OCI-LY3 (cell line): Measurements from ENCODE around the gene SHROOM1.

Experiments
- H2AFZ ChIP-seq: fragments of 200-600, 300-600 bp; shearing (Covaris generic); 2 replicates; pipeline ENCODE4 v1.6.0; 2014; ENCODE audit warnings: antibody characterized with exemption, low read depth, low read length
- H3K27ac ChIP-seq: fragments of 200-600, 300-600 bp; sonication (generic); 2 replicates; pipeline ENCODE4 v1.5.1; 2014; ENCODE audit warnings: mild to moderate bottlenecking, low read length, moderate library complexity, mixed read lengths
- H3K27me3 ChIP-seq: fragments of 200-600, 300-600 bp; sonication (generic); 2 replicates; pipeline ENCODE4 v1.6.1; 2014; ENCODE audit warnings: low read depth, low read length, mixed read lengths
- H3K36me3 ChIP-seq: fragments of 200-600, 300-600 bp; sonication (generic); replicated peaks from 2 replicates; pipeline ENCODE3; 2014; ENCODE audit warnings: low read depth, low read length, mixed read lengths
- H3K4me1 ChIP-seq: fragments of 300-600, 200-600 bp; sonication (generic); 2 replicates; pipeline ENCODE4 v1.6.1; 2014; ENCODE audit warnings: low read length, mixed read lengths
- H3K4me2 ChIP-seq: fragments of 200-600, 300-600 bp; sonication (generic); 2 replicates; pipeline ENCODE4 v1.6.1; 2014; ENCODE audit warnings: low read length, mixed read lengths
- H3K4me3 ChIP-seq: fragments of 300-600, 200-600 bp; sonication (generic); 2 replicates; pipeline ENCODE4 v1.5.1; 2014; ENCODE audit warnings: antibody characterized with exemption, mild to moderate bottlenecking, low read length, moderate library complexity
- H3K79me2 ChIP-seq: fragments of 300-600, 200-600 bp; shearing (Covaris generic); 2 replicates; pipeline ENCODE4 v1.6.1; 2014; ENCODE audit warnings: mild to moderate bottlenecking, low read length, mixed read lengths
- H3K9ac ChIP-seq: fragments of 300-600, 200-600 bp; shearing (Covaris generic); 2 replicates; pipeline ENCODE4 v1.6.0; 2014; ENCODE audit warnings: mild to moderate bottlenecking, low read length, moderate library complexity
- H3K9me3 ChIP-seq: fragments of 200-600, 300-600 bp; shearing (Covaris generic); 2 replicates; pipeline ENCODE4 v1.6.1; 2014; ENCODE audit warnings: low read length, mixed read lengths; ENCODE audit not compliant: insufficient read depth
- H4K20me1 ChIP-seq: fragments of 200-600, 300-600 bp; sonication (generic); 2 replicates; pipeline ENCODE4 v1.6.1; 2016; ENCODE audit warnings: low read length, mixed read lengths; ENCODE audit not compliant: insufficient read depth
- EZH2phosphoT487 ChIP-seq: fragments of 200-600 bp; shearing (Covaris generic); IDR thresholded peaks from 2 replicates; pipeline ENCODE4 v1.6.1; 2018; ENCODE audit warnings: antibody characterized with exemption, mixed run types, low read depth
- TF ChIP-seq, protein P1 (sequence below): fragments of 200-600, 300-600 bp; sonication (generic); IDR thresholded peaks from 2 replicates; pipeline ENCODE4 v1.5.1; 2014; ENCODE audit warnings: antibody characterized with exemption, low read length, low read depth

Gene SHROOM1

GRCh38 chr5:132871459-132872284 lies 41.2 kb upstream of the SHROOM1 start:
- H4K20me1 ChIP-seq: no peaks in the 10 kb centered on the region
- peaks cover 6% of the 10 kb centered on the region for H3K4me1 ChIP-seq
- no peaks in the 10 kb centered on the region for H3K9me3 ChIP-seq
- H3K36me3 ChIP-seq: peaks cover 8% of the 10 kb centered on the region
- peaks cover 12% of the 10 kb centered on the region for H3K79me2 ChIP-seq
- H3K4me2 ChIP-seq: no peak overlapping the region
- H3K27ac ChIP-seq: no peak overlapping the region
- no peak overlapping the region for H2AFZ ChIP-seq
- H3K9ac ChIP-seq: no peak overlapping the region
- TF ChIP-seq, protein P1, sequence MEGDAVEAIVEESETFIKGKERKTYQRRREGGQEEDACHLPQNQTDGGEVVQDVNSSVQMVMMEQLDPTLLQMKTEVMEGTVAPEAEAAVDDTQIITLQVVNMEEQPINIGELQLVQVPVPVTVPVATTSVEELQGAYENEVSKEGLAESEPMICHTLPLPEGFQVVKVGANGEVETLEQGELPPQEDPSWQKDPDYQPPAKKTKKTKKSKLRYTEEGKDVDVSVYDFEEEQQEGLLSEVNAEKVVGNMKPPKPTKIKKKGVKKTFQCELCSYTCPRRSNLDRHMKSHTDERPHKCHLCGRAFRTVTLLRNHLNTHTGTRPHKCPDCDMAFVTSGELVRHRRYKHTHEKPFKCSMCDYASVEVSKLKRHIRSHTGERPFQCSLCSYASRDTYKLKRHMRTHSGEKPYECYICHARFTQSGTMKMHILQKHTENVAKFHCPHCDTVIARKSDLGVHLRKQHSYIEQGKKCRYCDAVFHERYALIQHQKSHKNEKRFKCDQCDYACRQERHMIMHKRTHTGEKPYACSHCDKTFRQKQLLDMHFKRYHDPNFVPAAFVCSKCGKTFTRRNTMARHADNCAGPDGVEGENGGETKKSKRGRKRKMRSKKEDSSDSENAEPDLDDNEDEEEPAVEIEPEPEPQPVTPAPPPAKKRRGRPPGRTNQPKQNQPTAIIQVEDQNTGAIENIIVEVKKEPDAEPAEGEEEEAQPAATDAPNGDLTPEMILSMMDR: no peak
- TF ChIP-seq EZH2phosphoT487: no peak
- no peak overlapping the region for H3K4me3 ChIP-seq
- no peaks in the 10 kb centered on the region for H3K27me3 ChIP-seq

- Histone ChIP-seq H3K4me1 (peaks cover 7% of the 10 kb centered on the region), H4K20me1 (no peaks in the 10 kb centered on the region), H3K79me2 (peaks cover 18% of the 10 kb centered on the region), H3K4me3 (no peak overlapping the region), H3K9ac (no peak overlapping the region), H3K9me3 (no peaks in the 10 kb centered on the region), H3K4me2 (no peak overlapping the region), H3K36me3 (peaks cover 8% of the 10 kb centered on the region), H3K27ac (no peak overlapping the region), H2AFZ (no peak overlapping the region), H3K27me3 (no peaks in the 10 kb centered on the region)
- TF ChIP-seq, protein P1: no peak
- TF ChIP-seq EZH2phosphoT487: no peak
Measured at GRCh38 chr5:132870801-132871200, 40.4 kb upstream of the SHROOM1 start.

GRCh38 chr5:132868754-132869153 lies 38.3 kb upstream of the SHROOM1 start:
- Histone ChIP-seq H2AFZ (no peak overlapping the region), H3K27ac (no peak overlapping the region), H3K4me1 (peaks cover 12% of the 10 kb centered on the region), H3K4me3 (no peak overlapping the region), H3K36me3 (peaks cover 8% of the 10 kb centered on the region), H3K4me2 (no peak overlapping the region), H4K20me1 (no peaks in the 10 kb centered on the region), H3K9ac (no peak overlapping the region), H3K27me3 (no peaks in the 10 kb centered on the region), H3K79me2 (peaks cover 20% of the 10 kb centered on the region), H3K9me3 (no peaks in the 10 kb centered on the region)
- TF ChIP-seq EZH2phosphoT487: no peak
- TF ChIP-seq, protein P1: no peak

DNA sequence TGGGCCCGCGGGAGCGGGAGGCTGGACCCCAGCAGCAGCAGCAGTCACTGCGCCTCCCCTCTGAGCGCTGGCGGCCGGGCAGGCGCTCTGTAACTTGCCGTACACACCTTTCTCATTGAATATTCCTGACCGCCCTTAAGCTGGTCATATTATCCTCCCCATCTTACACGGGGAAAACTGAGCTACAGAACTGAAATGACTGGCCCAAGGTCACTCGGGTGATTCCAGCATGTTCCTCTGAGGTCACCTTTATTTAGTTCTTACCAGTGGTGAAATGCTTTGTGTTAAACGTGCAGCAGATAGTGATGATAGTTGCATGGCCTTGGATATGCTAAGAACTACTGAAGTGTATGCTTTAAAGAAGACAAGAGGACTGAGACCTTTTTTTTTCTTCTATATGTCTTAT lies 36.6 kb upstream of the SHROOM1 start:
- H3K9me3 ChIP-seq: no peaks in the 10 kb centered on the region
- TF ChIP-seq EZH2phosphoT487: no peak
- no peaks in the 10 kb centered on the region for H3K27me3 ChIP-seq
- peaks cover 20% of the 10 kb centered on the region for H3K79me2 ChIP-seq
- H3K4me2 ChIP-seq: peak overlapping the region; percentile 98
- peaks cover 8% of the 10 kb centered on the region for H3K36me3 ChIP-seq
- H3K9ac ChIP-seq: peak overlapping the region; percentile 86
- peaks cover 14% of the 10 kb centered on the region for H3K4me1 ChIP-seq
- peak overlapping the region; percentile 99 for H3K4me3 ChIP-seq
- peak overlapping the region; percentile 29; the same call in 1 of the 2 replicates for H3K27ac ChIP-seq
- no peaks in the 10 kb centered on the region for H4K20me1 ChIP-seq
- 0 out of 2 replicates have a peak overlapping the region, but pooled peaks have one; percentile 45 for H2AFZ ChIP-seq
